ENCODE results near the gene ACOX3. TPM values are rescaled to one million over a fixed set of nuclear protein-coding genes. Genes with fewer than 3 reads are reported as not detected.

Gene ACOX3
- polyA plus RNA-seq, 2 of the 4 experiments (the other 2 are of a cell fraction), result 4.9 to 8.2 TPM

- 95% methylated on average over 2 of the region's 2 CpGs for WGBS (ENCODE audit: missing lambda C conversion rate)
- no peak overlapping the region for H3K27ac ChIP-seq
- ChIA-PET CTCF (no interaction called here), POLR2A (no interaction called here)
- FAIRE-seq (no peak), DNase-seq (ENCODE audit: low read depth in 1 of 2, low spot score in 1 of 2) (no peak), ATAC-seq (no peak)
- H3K4me1 ChIP-seq, result no peaks in the 10 kb centered on the region
- H3K4me2 ChIP-seq, result no peak overlapping the region
- TF ChIP-seq FOXS1 (CRISPR knock-in tag; IDR thresholded peaks at IDR 0.05) (no peak), CHD2 (IDR thresholded peaks at IDR 0.05; ENCODE audit: low read length, partially characterized antibody) (no peak), PHF8 (IDR thresholded peaks at IDR 0.05; ENCODE audit: borderline replicate concordance, low read depth) (no peak), HOXB13 (CRISPR knock-in tag; IDR thresholded peaks at IDR 0.05; ENCODE audit: low read depth) (no peak), BHLHE40 (IDR thresholded peaks at IDR 0.05; ENCODE audit: low read depth, low read length) (no peak), RNF2 (IDR thresholded peaks at IDR 0.05; ENCODE audit: borderline replicate concordance, low read depth) (no peak), MAZ (IDR thresholded peaks at IDR 0.05; ENCODE audit: borderline replicate concordance, low read depth, low read length) (no peak), KDM1A (IDR thresholded peaks at IDR 0.05; ENCODE audit: low read depth) (no peak), NFE2L2 (conservative IDR thresholded peaks at IDR 0.05; ENCODE audit: low read length) (no peak), POLR2A (IDR thresholded peaks at IDR 0.05; ENCODE audit: low read length) (no peak), JUNB (IDR thresholded peaks at IDR 0.05) (no peak), ZFP36 (IDR thresholded peaks at IDR 0.05; ENCODE audit: borderline replicate concordance, partially characterized antibody) (no peak), MAX (IDR thresholded peaks at IDR 0.05) (no peak), TFCP2L1 (CRISPR knock-in tag; IDR thresholded peaks at IDR 0.05) (no peak), HES2 (IDR thresholded peaks at IDR 0.05) (no peak), HOXA7 (CRISPR knock-in tag; IDR thresholded peaks at IDR 0.05) (no peak), POLR2AphosphoS2 (conservative IDR thresholded peaks at IDR 0.05; ENCODE audit: low read length) (no peak), CEBPB (IDR thresholded peaks at IDR 0.05) (no peak)
- no peaks in the 10 kb centered on the region; the same call in 2 of the 3 replicates for H3K9me3 ChIP-seq
- no peak overlapping the region for H3K4me3 ChIP-seq
Measured at GRCh38 chr4:8335848-8336247, 104.7 kb downstream of the ACOX3 start.

GRCh38 chr4:8334786-8335460 lies 105.6 kb downstream of the ACOX3 start:
- no peak for DNase-seq (ENCODE audit: low read depth in 1 of 2, low spot score in 1 of 2)
- Histone ChIP-seq H3K9me3 (no peaks in the 10 kb centered on the region; the same call in 2 of the 3 replicates), H3K4me2 (no peak overlapping the region), H3K4me1 (no peaks in the 10 kb centered on the region), H3K27ac (no peak overlapping the region), H3K4me3 (no peak overlapping the region)
- FAIRE-seq, result no peak
- WGBS (ENCODE audit: missing lambda C conversion rate), result 70% methylated on average over 9 of the region's 13 CpGs
- no peak for ATAC-seq
- no peak for TF ChIP-seq HOXB5 (CRISPR knock-in tag; IDR thresholded peaks at IDR 0.05)
- TF ChIP-seq PBX3 (IDR thresholded peaks at IDR 0.05), result no peak
- no peak for TF ChIP-seq CEBPB (IDR thresholded peaks at IDR 0.05)
- TF ChIP-seq MAZ (IDR thresholded peaks at IDR 0.05; ENCODE audit: borderline replicate concordance, low read depth, low read length), result no peak
- TF ChIP-seq RFX5 (IDR thresholded peaks at IDR 0.05), result no peak
- TF ChIP-seq RARB (CRISPR knock-in tag; IDR thresholded peaks at IDR 0.05), result no peak
- no peak for TF ChIP-seq RAD21 (conservative IDR thresholded peaks at IDR 0.05 in 1 of 2, IDR thresholded peaks at IDR 0.05 in 1 of 2)
- TF ChIP-seq RNF2 (IDR thresholded peaks at IDR 0.05; ENCODE audit: borderline replicate concordance, low read depth), result no peak
- TF ChIP-seq RCOR1 (IDR thresholded peaks at IDR 0.05; ENCODE audit: low read depth, low read length), result no peak
- TF ChIP-seq HOXB13 (CRISPR knock-in tag; IDR thresholded peaks at IDR 0.05; ENCODE audit: low read depth), result no peak
- TF ChIP-seq KDM5A (IDR thresholded peaks at IDR 0.05), result no peak
- TF ChIP-seq NR3C1 (IDR thresholded peaks at IDR 0.05), result no peak
- TF ChIP-seq MAX (IDR thresholded peaks at IDR 0.05), result no peak
- no peak for TF ChIP-seq HEYL (CRISPR knock-in tag; IDR thresholded peaks at IDR 0.05)
- TF ChIP-seq ESRRA (IDR thresholded peaks at IDR 0.05; ENCODE audit: borderline replicate concordance, low read length), result no peak
- no peak for TF ChIP-seq SREBF2 (IDR thresholded peaks at IDR 0.05)
- ChIA-PET CTCF (interaction anchor here (1.9 kb wide), 1 partner anchor 9 kb away, joined by 5 read pairs; no protein-coding TSS in a partner anchor), POLR2A (no interaction called here)
